Neuron (in vitro differentiated cells): ENCODE data around the gene FAM174C.

Experiments
- H2AFZ ChIP-seq: one replicate; pipeline ENCODE4 v1.6.1; 2013; ENCODE audit warnings: low read depth, mild to moderate bottlenecking, inconsistent platforms, low read length, moderate library complexity
- H3K27me3 ChIP-seq: one replicate; pipeline ENCODE4 v1.6.1; 2013; ENCODE audit warnings: low read length; ENCODE audit not compliant: insufficient read depth
- H3K36me3 ChIP-seq: one replicate; pipeline ENCODE4 v1.6.1; 2013; ENCODE audit warnings: low read length; ENCODE audit not compliant: insufficient read depth
- H3K4me1 ChIP-seq: one replicate; pipeline ENCODE4 v1.6.1; 2013; ENCODE audit warnings: low read length; ENCODE audit not compliant: insufficient read depth
- H3K4me3 ChIP-seq: 2 replicates; pipeline ENCODE4 v1.5.1; 2013; ENCODE audit warnings: mild to moderate bottlenecking, low read length, moderate library complexity
- H3K9me3 ChIP-seq: one replicate; pipeline ENCODE4 v1.6.1; 2013; ENCODE audit warnings: low read length

Gene FAM174C

GRCh38 chr19:1273263-1274041 lies 1.9 kb upstream of the FAM174C start:
- Histone ChIP-seq H2AFZ (no peak overlapping the region), H3K9me3 (no peaks in the 10 kb centered on the region), H3K4me1 (peaks cover 61% of the 10 kb centered on the region), H3K4me3 (no peak overlapping the region), H3K27me3 (no peaks in the 10 kb centered on the region), H3K36me3 (peaks cover 56% of the 10 kb centered on the region)

GRCh38 chr19:1274081-1274851 lies 1.1 kb upstream of the FAM174C start:
- H3K4me1 ChIP-seq, result peaks cover 56% of the 10 kb centered on the region
- H3K36me3 ChIP-seq, result peaks cover 62% of the 10 kb centered on the region
- peak overlapping the region; percentile 77 for H3K4me3 ChIP-seq

GRCh38 chr19:1274852-1275259 lies 474 bp upstream of the FAM174C start:
- Histone ChIP-seq H3K27me3 (no peaks in the 10 kb centered on the region), H3K36me3 (peaks cover 65% of the 10 kb centered on the region), H3K9me3 (no peaks in the 10 kb centered on the region), H3K4me3 (peak overlapping the region; percentile 77), H2AFZ (no peak overlapping the region), H3K4me1 (peaks cover 54% of the 10 kb centered on the region)

More at GRCh38 chr19:1274081-1274851, 1.1 kb upstream of the FAM174C start:
- Histone ChIP-seq H3K27me3 (no peaks in the 10 kb centered on the region), H3K9me3 (no peaks in the 10 kb centered on the region), H2AFZ (no peak overlapping the region)

GRCh38 chr19:1275976-1276627 lies 772 bp downstream of the FAM174C start:
- Histone ChIP-seq H2AFZ (no peak overlapping the region), H3K4me3 (peak overlapping the region; percentile 77), H3K36me3 (peaks cover 54% of the 10 kb centered on the region), H3K4me1 (peaks cover 42% of the 10 kb centered on the region), H3K27me3 (no peaks in the 10 kb centered on the region), H3K9me3 (no peaks in the 10 kb centered on the region)

- peaks cover 49% of the 10 kb centered on the region for H3K36me3 ChIP-seq
- H3K4me3 ChIP-seq, result no peak overlapping the region
- H3K27me3 ChIP-seq, result no peaks in the 10 kb centered on the region
- no peak overlapping the region for H2AFZ ChIP-seq
- H3K4me1 ChIP-seq, result peaks cover 36% of the 10 kb centered on the region
- no peaks in the 10 kb centered on the region for H3K9me3 ChIP-seq
These were observed 1.3 kb downstream of the FAM174C start for GRCh38 chr19:1276628-1277022.

- H3K4me3 ChIP-seq, result no peak overlapping the region
- H3K36me3 ChIP-seq, result peaks cover 45% of the 10 kb centered on the region
- H3K27me3 ChIP-seq, result no peaks in the 10 kb centered on the region
- H3K9me3 ChIP-seq, result no peaks in the 10 kb centered on the region
- peaks cover 32% of the 10 kb centered on the region for H3K4me1 ChIP-seq
- H2AFZ ChIP-seq, result no peak overlapping the region
These were observed 1.7 kb downstream of the FAM174C start for GRCh38 chr19:1277061-1277460.

GRCh38 chr19:1278074-1278473 lies 2.7 kb downstream of the FAM174C start:
- Histone ChIP-seq H3K4me1 (peaks cover 28% of the 10 kb centered on the region), H3K4me3 (no peak overlapping the region), H3K36me3 (peaks cover 35% of the 10 kb centered on the region), H3K27me3 (no peaks in the 10 kb centered on the region), H3K9me3 (no peaks in the 10 kb centered on the region), H2AFZ (no peak overlapping the region)

- Histone ChIP-seq H2AFZ (no peak overlapping the region), H3K27me3 (no peaks in the 10 kb centered on the region), H3K9me3 (no peaks in the 10 kb centered on the region), H3K4me1 (peaks cover 30% of the 10 kb centered on the region), H3K4me3 (no peak overlapping the region), H3K36me3 (peaks cover 26% of the 10 kb centered on the region)
These were observed 3.7 kb downstream of the FAM174C start for GRCh38 chr19:1278713-1279660.

- Histone ChIP-seq H3K27me3 (no peaks in the 10 kb centered on the region), H2AFZ (no peak overlapping the region), H3K4me3 (no peak overlapping the region), H3K9me3 (no peaks in the 10 kb centered on the region), H3K4me1 (peaks cover 31% of the 10 kb centered on the region), H3K36me3 (peaks cover 18% of the 10 kb centered on the region)
These were observed 4.5 kb downstream of the FAM174C start for GRCh38 chr19:1279782-1280341.

- Histone ChIP-seq H3K9me3 (no peaks in the 10 kb centered on the region), H3K27me3 (no peaks in the 10 kb centered on the region), H2AFZ (no peak overlapping the region), H3K4me1 (peaks cover 30% of the 10 kb centered on the region), H3K36me3 (peaks cover 15% of the 10 kb centered on the region), H3K4me3 (no peak overlapping the region)
These were observed 5.6 kb downstream of the FAM174C start for GRCh38 chr19:1280636-1281568.

- Histone ChIP-seq H3K4me1 (peaks cover 25% of the 10 kb centered on the region), H3K36me3 (peaks cover 15% of the 10 kb centered on the region), H2AFZ (no peak overlapping the region), H3K9me3 (no peaks in the 10 kb centered on the region), H3K4me3 (no peak overlapping the region), H3K27me3 (no peaks in the 10 kb centered on the region)
These were observed 6.4 kb downstream of the FAM174C start for GRCh38 chr19:1281569-1282287.
